GM12878 (cell line): ENCODE data around the gene OLFM2. TPM values are rescaled to one million over a fixed set of nuclear protein-coding genes. Genes with fewer than 3 reads are reported as not detected.

Experiments
- ATAC-seq: fragments of 200-7000 bp; cut with Tn5 transposase; 3 replicates; pipeline ENCODE4 v1.9.1; 2020; ENCODE audit warnings: mild to moderate bottlenecking, moderate library complexity
- BruUV-seq: library from RNA; stranded (reverse); fragments of 400-500 nt; replicated peaks from 2 replicates; lab custom pipeline; 2021; lab: Mats Ljungman, UMichigan
- CTCF ChIA-PET: fragments of 300-600 bp; sonication (Branson Sonifier 250); formaldehyde crosslinking; extraction: SDS; loops from one replicate; lab custom pipeline; 2021; ENCODE audit warnings: inconsistent platforms; lab: Yijun Ruan, JAX
- POLR2A ChIA-PET: fragments of 350-600 bp; formaldehyde crosslinking; extraction: SDS; loops from one replicate; lab custom pipeline; 2021; ENCODE audit warnings: inconsistent platforms; lab: Charles Lee
- RAD21 ChIA-PET: fragments of 300-600 bp; sonication (Branson Sonifier 250); formaldehyde crosslinking; loops from one replicate; lab custom pipeline; 2023; ENCODE audit warnings: antibody characterized with exemption; ENCODE audit not compliant: unreplicated experiment; lab: Charles Lee
- SMC1A ChIA-PET: fragments of 300-600 bp; sonication (Branson Sonifier 250); formaldehyde crosslinking; loops from one replicate; lab custom pipeline; 2023; ENCODE audit not compliant: unreplicated experiment, uncharacterized antibody; lab: Charles Lee
- DNase-seq: peaks from one replicate; pipeline ENCODE4 v3.0.0-alpha.2; 2011; ENCODE audit warnings: low read depth, low spot score
- FAIRE-seq: peaks from 3 replicates; lab custom pipeline; 2011; peaks lifted over from hg19 to GRCh38; lab: Jason Lieb, UNC
- H2AFZ ChIP-seq: 2 replicates; pipeline ENCODE4 v1.6.0; 2011; ENCODE audit warnings: low read depth, low read length, control low read depth; ENCODE audit not compliant: control insufficient read depth
- H3K27ac ChIP-seq: 2 replicates; pipeline ENCODE4 v1.5.1; 2011; ENCODE audit warnings: control low read depth; ENCODE audit not compliant: control insufficient read depth, insufficient read depth
- H3K27me3 ChIP-seq, 2 experiments: replicated peaks in 1 of 2; 2 replicates each; pipeline versions ENCODE4 v1.6.0 to v1.6.1; 2011; ENCODE audit warnings: low read length in 1 of 2; ENCODE audit not compliant: control insufficient read depth in 2 of 2, insufficient read depth in 2 of 2
- H3K36me3 ChIP-seq, 2 experiments: 2 replicates each; pipeline ENCODE4 v1.5.1; 2011; ENCODE audit warnings: low read length in 1 of 2; ENCODE audit not compliant: control insufficient read depth in 2 of 2, insufficient read depth in 2 of 2
- H3K4me1 ChIP-seq: 2 replicates; pipeline ENCODE4 v1.6.1; 2011; ENCODE audit warnings: mild to moderate bottlenecking, low read length, moderate library complexity, mixed read lengths; ENCODE audit not compliant: control insufficient read depth, insufficient read depth
- H3K4me2 ChIP-seq: 2 replicates; pipeline ENCODE4 v1.6.0; 2011; ENCODE audit warnings: control low read depth; ENCODE audit not compliant: control insufficient read depth, insufficient read depth
- H3K4me3 ChIP-seq: fragments of 200-600 bp; sonication (generic); 2 replicates; pipeline ENCODE4 v1.5.1; 2016
- H3K79me2 ChIP-seq: 2 replicates; pipeline ENCODE4 v1.6.0; 2011; ENCODE audit warnings: low read length; ENCODE audit not compliant: control insufficient read depth, insufficient read depth
- H3K9ac ChIP-seq: 2 replicates; pipeline ENCODE4 v1.8.0; 2011; ENCODE audit warnings: low read length, control low read depth, mixed read lengths; ENCODE audit not compliant: control insufficient read depth, insufficient read depth
- H3K9me3 ChIP-seq: replicated peaks from 3 replicates; pipeline ENCODE4 v1.5.1; 2011; ENCODE audit warnings: mild to moderate bottlenecking, low read length; ENCODE audit not compliant: control insufficient read depth, insufficient read depth
- H4K20me1 ChIP-seq: 2 replicates; pipeline ENCODE4 v1.6.0; 2011; ENCODE audit not compliant: control insufficient read depth, insufficient read depth
- ASH2L ChIP-seq: fragments of 300-600, 200-600 bp; sonication (generic); IDR thresholded peaks from 2 replicates; pipeline ENCODE4 v1.6.1; 2017; ENCODE audit warnings: low read depth, mild to moderate bottlenecking, borderline replicate concordance
- CREB1 ChIP-seq: IDR thresholded peaks from 2 replicates; pipeline ENCODE4 v1.6.1; 2012; ENCODE audit warnings: low read depth, mild to moderate bottlenecking, inconsistent platforms
- FOS ChIP-seq: IDR thresholded peaks from 3 replicates; pipeline ENCODE4 v1.6.1; 2011; ENCODE audit warnings: borderline replicate concordance; ENCODE audit not compliant: insufficient read length; ENCODE audit errors: extremely low read depth
- JUND ChIP-seq: IDR thresholded peaks from 2 replicates; pipeline ENCODE4 v1.6.1; 2012; ENCODE audit warnings: low read depth, mild to moderate bottlenecking, low read length, improper control_type of control experiment, moderate library complexity
- NFXL1 ChIP-seq: fragments of 450-650 bp; IDR thresholded peaks from 2 replicates; pipeline ENCODE4 v1.6.1; 2017; ENCODE audit warnings: antibody characterized with exemption, mild to moderate bottlenecking, borderline replicate concordance
- NFYB ChIP-seq: IDR thresholded peaks from 2 replicates; pipeline ENCODE4 v1.6.1; 2011; ENCODE audit warnings: low read depth, mild to moderate bottlenecking, low read length, improper control_type of control experiment, moderate library complexity; ENCODE audit not compliant: insufficient read depth
- SP1 ChIP-seq: IDR thresholded peaks from one replicate; pipeline ENCODE4 v1.6.1; 2011; ENCODE audit warnings: low read depth, low read length
- ZNF24 ChIP-seq: fragments of 450-650 bp; IDR thresholded peaks from 2 replicates; pipeline ENCODE4 v1.6.1; 2017; ENCODE audit warnings: antibody characterized with exemption, mild to moderate bottlenecking
- ZNF274 ChIP-seq: IDR thresholded peaks from one replicate; pipeline ENCODE4 v1.8.0; 2011; ENCODE audit not compliant: insufficient read length, insufficient read depth
- WGBS: methylation state at CpG from one replicate; pipeline ENCODE4 v1.1.6; 2016; ENCODE audit warnings: low lambda C conversion rate; ENCODE audit not compliant: insufficient replicate concordance, insufficient coverage; ENCODE audit errors: missing lambda C conversion rate; 5-methylcytosine and 5-hydroxymethylcytosine counted together
- in situ Hi-C: fragments of 300-500 bp; cut with MboI; formaldehyde crosslinking; loops from 9 replicates; pipeline ENCODE4 v1.14.3; 2018; ENCODE audit warnings: mixed read lengths
- intact Hi-C: fragments of 100-400 bp; cut with micrococcal nuclease; formaldehyde crosslinking; loops from one replicate; pipeline ENCODE4 v1.14.2; 2022; ENCODE audit not compliant: unreplicated experiment
- polyA plus RNA-seq, 11 experiments: library from polyadenylated mRNA; depleted of rRNA in 4 of 11; unstranded in 6 of 11; stranded (reverse) in 5 of 11; fragments of >200 nt; fragmentation: Nextera tagmentation in 4 of 11; fragmentation: Illumina TruSeq in 1 of 11; extraction: Ambion mirVana in 4 of 11; extraction: Trizol in 1 of 11; gene quantifications; 1 replicate in 1 of 11; 2 replicates in 10 of 11; pipeline versions ENCODE4 v1.2.1 to v1.2.3, GENCODE V29; 2011 to 2016; ENCODE audit warnings: inconsistent platforms in 2 of 11, missing spikeins in 2 of 11, low read depth in 1 of 11
- total RNA-seq, 4 experiments: library from RNA; depleted of rRNA in 3 of 4; stranded (reverse); fragments of >200 nt in 3 of 4; fragmentation: Illumina TruSeq in 1 of 4; extraction: Trizol in 1 of 4; gene quantifications; 2 replicates each; pipeline versions ENCODE4 v1.2.1 to v1.2.3, GENCODE V29; 2013 to 2021
- TF ChIP-seq, protein P1 (sequence below): IDR thresholded peaks from 2 replicates; pipeline ENCODE4 v1.6.1; 2011; ENCODE audit warnings: borderline replicate concordance, low read depth, mild to moderate bottlenecking, moderate library complexity, low read length; ENCODE audit not compliant: insufficient read depth, poor library complexity, severe bottlenecking
- TF ChIP-seq, protein P2 (sequence below): IDR thresholded peaks from 2 replicates; pipeline ENCODE4 v1.6.1; 2012; ENCODE audit warnings: low read depth, low read length, improper control_type of control experiment
- TF ChIP-seq, protein P3 (sequence below), 3 experiments: IDR thresholded peaks in 2 of 3; conservative IDR thresholded peaks in 1 of 3; 2 replicates each; pipeline ENCODE4 v1.5.1; 2011; ENCODE audit warnings: low read depth in 3 of 3, low read length in 3 of 3, mild to moderate bottlenecking in 3 of 3, control low read depth in 2 of 3, moderate library complexity in 2 of 3, inconsistent platforms in 1 of 3, mixed read lengths in 1 of 3; ENCODE audit not compliant: control insufficient read depth in 2 of 3, insufficient read depth in 1 of 3; ENCODE audit errors: extremely low read depth in 1 of 3

OLFM2 gene
- total and polyA plus RNA-seq, 10 of the 15 experiments (the other 5 are each of a cell fraction or from before 2014, with no cell fraction given), result 0.07 to 3.5 (median 0.27) TPM; not detected in 5

DNA sequence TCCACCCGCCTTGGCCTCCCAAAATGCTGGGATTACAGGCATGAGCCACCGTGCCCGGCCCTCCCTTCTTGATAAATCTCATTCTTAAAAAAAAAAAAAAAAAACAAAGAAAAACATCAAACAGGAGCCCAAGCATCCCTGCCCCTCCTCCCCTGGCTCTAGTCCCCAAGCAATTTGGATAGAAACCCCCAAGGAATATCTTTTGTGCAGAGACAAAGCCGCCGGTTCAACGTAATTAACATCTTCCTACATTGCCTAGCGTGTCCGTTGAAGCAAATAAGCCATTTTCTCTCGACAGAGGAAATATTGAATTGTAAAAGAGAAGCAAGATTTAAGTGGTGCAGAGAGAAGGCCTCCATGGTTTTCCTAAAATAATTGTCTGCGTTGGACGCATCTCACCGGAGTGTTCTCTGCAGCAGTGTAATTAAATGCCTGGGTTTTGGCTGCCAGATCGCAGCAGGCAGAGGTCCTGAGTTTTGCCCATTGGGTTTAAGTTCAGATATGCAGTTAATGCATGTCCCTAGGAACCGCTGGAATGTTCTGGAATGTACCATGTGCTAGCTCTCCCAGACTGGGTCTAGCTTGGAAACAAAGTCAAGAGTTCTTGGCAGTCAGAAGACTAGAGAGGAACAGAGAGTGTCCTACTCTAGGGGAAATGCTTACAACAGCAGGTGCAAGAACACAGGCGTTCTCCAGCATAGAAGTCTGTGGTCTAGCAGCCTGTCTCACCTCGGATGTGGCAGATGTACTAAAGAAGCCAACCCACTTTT lies 70.4 kb downstream of the OLFM2 start (continued):
- TF ChIP-seq, protein P1, sequence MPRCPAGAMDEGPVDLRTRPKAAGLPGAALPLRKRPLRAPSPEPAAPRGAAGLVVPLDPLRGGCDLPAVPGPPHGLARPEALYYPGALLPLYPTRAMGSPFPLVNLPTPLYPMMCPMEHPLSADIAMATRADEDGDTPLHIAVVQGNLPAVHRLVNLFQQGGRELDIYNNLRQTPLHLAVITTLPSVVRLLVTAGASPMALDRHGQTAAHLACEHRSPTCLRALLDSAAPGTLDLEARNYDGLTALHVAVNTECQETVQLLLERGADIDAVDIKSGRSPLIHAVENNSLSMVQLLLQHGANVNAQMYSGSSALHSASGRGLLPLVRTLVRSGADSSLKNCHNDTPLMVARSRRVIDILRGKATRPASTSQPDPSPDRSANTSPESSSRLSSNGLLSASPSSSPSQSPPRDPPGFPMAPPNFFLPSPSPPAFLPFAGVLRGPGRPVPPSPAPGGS, result no peak
- no peak for TF ChIP-seq NFXL1
- no peak for TF ChIP-seq JUND
- TF ChIP-seq CREB1, result no peak
- TF ChIP-seq, all 136 proteins: peak for 3

DNA sequence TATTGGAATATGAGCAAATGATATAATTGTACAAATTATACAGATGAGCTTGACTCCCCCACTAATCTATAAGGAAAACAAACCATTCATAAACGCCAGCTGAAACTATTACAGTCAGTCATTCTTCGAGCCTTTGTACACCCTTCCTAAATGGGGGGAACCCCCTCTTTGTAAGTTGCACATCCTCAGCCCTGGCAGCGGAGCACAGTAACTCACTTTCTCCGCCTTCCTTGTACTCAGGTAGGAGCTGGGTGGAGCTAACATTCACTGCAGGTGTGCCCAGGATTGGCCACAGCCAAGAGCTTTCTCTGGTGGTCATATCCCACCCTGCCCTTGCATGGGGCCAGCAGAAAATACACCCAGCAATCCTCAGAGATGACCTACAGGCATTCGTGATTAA lies 72.6 kb downstream of the OLFM2 start:
- in situ Hi-C loops (no loop called here), intact Hi-C loops (no loop called here)
- ChIA-PET RAD21 (no interaction called here), POLR2A (no interaction called here), CTCF (interaction anchor here (0.9 kb wide), 1 partner anchor 46 kb away, joined by 3 read pairs; no protein-coding TSS in a partner anchor), SMC1A (no interaction called here)
- Histone ChIP-seq H3K4me1 (peaks cover 4% of the 10 kb centered on the region), H3K9ac (no peak overlapping the region), H3K4me2 (no peak overlapping the region), H3K79me2 (no peaks in the 10 kb centered on the region), H3K4me3 (no peak overlapping the region), H3K36me3 (no peaks in the 10 kb centered on the region), H3K27me3 (no peaks in the 10 kb centered on the region), H3K9me3 (no peaks in the 10 kb centered on the region), H4K20me1 (no peaks in the 10 kb centered on the region), H3K27ac (no peak overlapping the region), H2AFZ (no peak overlapping the region)
- FAIRE-seq, result no peak
- no TSS peak for BruUV-seq
- DNase-seq, result no peak
- no peak for ATAC-seq
- 17% methylated on average over 5 of the region's 5 CpGs for WGBS
- TF ChIP-seq, protein P2, sequence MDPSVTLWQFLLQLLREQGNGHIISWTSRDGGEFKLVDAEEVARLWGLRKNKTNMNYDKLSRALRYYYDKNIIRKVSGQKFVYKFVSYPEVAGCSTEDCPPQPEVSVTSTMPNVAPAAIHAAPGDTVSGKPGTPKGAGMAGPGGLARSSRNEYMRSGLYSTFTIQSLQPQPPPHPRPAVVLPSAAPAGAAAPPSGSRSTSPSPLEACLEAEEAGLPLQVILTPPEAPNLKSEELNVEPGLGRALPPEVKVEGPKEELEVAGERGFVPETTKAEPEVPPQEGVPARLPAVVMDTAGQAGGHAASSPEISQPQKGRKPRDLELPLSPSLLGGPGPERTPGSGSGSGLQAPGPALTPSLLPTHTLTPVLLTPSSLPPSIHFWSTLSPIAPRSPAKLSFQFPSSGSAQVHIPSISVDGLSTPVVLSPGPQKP, result no peak
- TF ChIP-seq ZNF274, result no peak
- no peak for TF ChIP-seq FOS
- TF ChIP-seq, protein P3, sequence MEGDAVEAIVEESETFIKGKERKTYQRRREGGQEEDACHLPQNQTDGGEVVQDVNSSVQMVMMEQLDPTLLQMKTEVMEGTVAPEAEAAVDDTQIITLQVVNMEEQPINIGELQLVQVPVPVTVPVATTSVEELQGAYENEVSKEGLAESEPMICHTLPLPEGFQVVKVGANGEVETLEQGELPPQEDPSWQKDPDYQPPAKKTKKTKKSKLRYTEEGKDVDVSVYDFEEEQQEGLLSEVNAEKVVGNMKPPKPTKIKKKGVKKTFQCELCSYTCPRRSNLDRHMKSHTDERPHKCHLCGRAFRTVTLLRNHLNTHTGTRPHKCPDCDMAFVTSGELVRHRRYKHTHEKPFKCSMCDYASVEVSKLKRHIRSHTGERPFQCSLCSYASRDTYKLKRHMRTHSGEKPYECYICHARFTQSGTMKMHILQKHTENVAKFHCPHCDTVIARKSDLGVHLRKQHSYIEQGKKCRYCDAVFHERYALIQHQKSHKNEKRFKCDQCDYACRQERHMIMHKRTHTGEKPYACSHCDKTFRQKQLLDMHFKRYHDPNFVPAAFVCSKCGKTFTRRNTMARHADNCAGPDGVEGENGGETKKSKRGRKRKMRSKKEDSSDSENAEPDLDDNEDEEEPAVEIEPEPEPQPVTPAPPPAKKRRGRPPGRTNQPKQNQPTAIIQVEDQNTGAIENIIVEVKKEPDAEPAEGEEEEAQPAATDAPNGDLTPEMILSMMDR (IDR thresholded peaks at IDR 0.05 in 2 of 3, conservative IDR thresholded peaks at IDR 0.05 in 1 of 3; ENCODE audit: control insufficient read depth in 2 of 3, extremely low read depth in 1 of 3, insufficient read depth in 1 of 3, low read depth in 3 of 3, low read length in 3 of 3), result no peak
- no peak for TF ChIP-seq ASH2L
- no peak for TF ChIP-seq SP1
- no peak for TF ChIP-seq NFYB
- TF ChIP-seq ZNF24, result no peak
